AG04449 (cell line): ENCODE measurements around the gene KYAT1.

ENCODE experiments used
- CTCF ChIA-PET: fragments of 350-600 bp; formaldehyde crosslinking; extraction: SDS; loops from one replicate; lab custom pipeline; 2021; ENCODE audit warnings: antibody characterized with exemption; lab: Yijun Ruan, JAX
- POLR2A ChIA-PET: fragments of 400-600, 350-600 bp; formaldehyde crosslinking; extraction: SDS; loops from one replicate; lab custom pipeline; 2020; ENCODE audit warnings: antibody characterized with exemption, inconsistent platforms; lab: Yijun Ruan, JAX
- DNase-seq: peaks from one replicate; pipeline ENCODE4 v3.0.0-alpha.2; 2010; ENCODE audit warnings: low read depth, low spot score
- H3K4me3 ChIP-seq: 2 replicates; pipeline ENCODE4 v1.5.1; 2011; ENCODE audit warnings: low read depth, mild to moderate bottlenecking, control low read depth, low read length
- TF ChIP-seq, protein P1 (sequence below): IDR thresholded peaks from one replicate; pipeline ENCODE4 v1.5.1; 2011; ENCODE audit warnings: mild to moderate bottlenecking, moderate library complexity, low read length, control low read depth, inconsistent platforms; ENCODE audit not compliant: insufficient read depth; ENCODE audit errors: missing control alignments

KYAT1 gene

DNA sequence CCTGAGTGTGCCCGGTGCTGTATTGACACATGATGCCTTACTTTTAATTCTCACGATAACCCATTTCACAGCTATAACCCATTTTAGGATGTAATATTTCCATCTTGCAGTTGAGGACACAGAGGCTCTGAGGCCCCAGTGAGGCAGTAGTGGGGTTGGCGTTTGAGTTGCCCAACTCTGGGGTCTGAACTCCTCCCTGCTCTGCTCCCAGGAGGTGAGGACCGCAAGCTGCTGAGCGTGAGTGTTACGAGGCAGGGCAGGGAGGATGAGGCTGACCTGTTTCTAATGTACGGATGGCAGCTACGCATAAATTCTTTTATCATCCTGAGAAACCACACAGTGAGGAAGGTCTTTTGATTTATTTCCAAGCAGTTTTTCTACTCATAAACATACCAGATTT lies 11.6 kb upstream of the KYAT1 start:
- POLR2A ChIA-PET, result no interaction called here
- CTCF ChIA-PET, result interaction anchor here (1.0 to 4.0 kb wide), 2 partner anchors 15 to 34 kb away, joined by 4 to 24 read pairs; no protein-coding TSS in a partner anchor
- TF ChIP-seq, protein P1, sequence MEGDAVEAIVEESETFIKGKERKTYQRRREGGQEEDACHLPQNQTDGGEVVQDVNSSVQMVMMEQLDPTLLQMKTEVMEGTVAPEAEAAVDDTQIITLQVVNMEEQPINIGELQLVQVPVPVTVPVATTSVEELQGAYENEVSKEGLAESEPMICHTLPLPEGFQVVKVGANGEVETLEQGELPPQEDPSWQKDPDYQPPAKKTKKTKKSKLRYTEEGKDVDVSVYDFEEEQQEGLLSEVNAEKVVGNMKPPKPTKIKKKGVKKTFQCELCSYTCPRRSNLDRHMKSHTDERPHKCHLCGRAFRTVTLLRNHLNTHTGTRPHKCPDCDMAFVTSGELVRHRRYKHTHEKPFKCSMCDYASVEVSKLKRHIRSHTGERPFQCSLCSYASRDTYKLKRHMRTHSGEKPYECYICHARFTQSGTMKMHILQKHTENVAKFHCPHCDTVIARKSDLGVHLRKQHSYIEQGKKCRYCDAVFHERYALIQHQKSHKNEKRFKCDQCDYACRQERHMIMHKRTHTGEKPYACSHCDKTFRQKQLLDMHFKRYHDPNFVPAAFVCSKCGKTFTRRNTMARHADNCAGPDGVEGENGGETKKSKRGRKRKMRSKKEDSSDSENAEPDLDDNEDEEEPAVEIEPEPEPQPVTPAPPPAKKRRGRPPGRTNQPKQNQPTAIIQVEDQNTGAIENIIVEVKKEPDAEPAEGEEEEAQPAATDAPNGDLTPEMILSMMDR, result no peak
- no peak for DNase-seq
- H3K4me3 ChIP-seq, result no peak overlapping the region

DNA sequence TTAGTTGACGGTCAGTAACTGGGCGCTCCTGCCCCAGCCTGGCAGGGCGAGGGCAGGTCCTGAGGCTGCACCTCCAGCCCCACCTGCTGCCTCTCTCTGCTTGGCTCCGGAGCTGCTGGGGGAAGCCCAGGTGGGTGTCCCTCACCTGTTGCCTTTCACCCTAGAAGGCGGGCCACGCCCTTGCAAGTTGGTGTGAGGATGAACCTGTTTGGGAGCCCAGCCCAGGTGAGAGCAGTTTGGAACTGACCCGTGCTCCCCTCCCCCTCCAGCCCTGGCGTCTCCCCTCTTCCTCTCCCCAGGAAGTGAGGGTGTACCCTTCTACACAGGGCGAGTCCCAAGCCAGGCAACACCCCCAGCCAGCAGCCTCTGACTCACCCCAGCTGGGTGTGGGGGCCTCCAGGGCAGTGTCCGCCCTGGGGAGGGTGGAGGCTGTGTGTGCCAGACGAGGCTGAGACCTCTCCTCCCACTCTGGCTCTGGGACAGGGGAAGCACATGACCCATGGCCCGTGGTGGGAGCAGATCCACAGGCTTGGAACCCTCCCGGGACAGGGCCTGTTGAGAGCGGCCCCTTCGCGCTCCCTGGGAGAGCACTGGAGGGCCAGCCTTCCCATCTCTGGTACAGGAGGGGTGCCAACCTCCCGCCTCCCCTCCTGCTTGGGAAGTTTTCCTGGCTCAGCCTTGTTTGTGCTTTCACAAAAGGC lies 10.6 kb upstream of the KYAT1 start:
- TF ChIP-seq, protein P1, result no peak
- no peak for DNase-seq
- ChIA-PET POLR2A (interaction anchor here (0.6 kb wide), 1 partner anchor 8 kb away, joined by 3 read pairs; no protein-coding TSS in a partner anchor), CTCF (interaction anchor here (4.0 kb wide), 1 partner anchor 35 kb away, joined by 24 read pairs; no protein-coding TSS in a partner anchor)
- no peak overlapping the region for H3K4me3 ChIP-seq

DNA sequence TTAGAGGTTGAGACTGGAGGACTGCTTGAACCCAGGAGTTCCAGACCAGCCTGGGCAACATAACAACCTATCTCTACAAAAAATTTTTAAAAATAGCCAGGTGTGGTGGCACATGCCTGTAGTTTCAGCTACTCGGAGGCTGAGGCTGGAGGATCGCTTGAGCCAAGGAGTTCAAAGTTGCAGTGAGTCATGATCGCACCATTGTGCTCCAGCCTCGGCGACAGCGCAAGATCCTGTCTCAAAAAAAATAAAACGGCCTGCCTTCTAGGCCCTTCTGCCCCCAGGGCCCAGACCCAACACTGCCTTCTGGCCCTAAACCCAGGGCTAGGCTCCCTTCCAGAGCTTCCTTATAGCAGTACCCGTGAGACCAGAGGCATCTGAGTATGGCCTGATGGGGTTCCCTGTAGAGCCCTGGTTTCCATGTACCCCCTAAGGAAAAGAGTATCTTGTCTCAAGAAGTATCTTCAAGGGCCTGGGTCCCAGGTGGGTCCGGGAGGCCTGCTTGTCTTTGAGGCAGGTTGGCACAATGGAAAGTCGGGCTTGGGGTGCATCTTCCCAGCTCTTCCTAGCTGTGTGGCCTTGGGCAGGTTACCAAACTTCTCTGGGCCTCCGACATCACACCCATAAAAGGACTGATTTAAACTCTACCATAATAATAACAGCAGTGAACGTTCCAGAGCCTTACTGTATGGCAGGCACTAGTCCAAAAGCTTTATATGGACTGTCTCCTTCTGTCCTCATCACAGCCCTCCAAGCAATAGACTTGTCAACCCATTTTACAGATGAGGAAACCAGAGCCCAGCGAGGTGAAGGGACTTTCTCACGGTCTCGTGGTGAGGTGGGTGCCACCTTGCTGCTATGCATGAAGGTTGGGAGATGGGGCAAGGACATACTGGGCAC lies 9.8 kb upstream of the KYAT1 start:
- no peak for DNase-seq
- no peak overlapping the region for H3K4me3 ChIP-seq
- POLR2A ChIA-PET, result no interaction called here
- CTCF ChIA-PET, result interaction anchor here (0.8 to 4.0 kb wide), 2 partner anchors 29 to 36 kb away, joined by 3 to 24 read pairs; partner anchors contain the start of gene PHYHD1
- TF ChIP-seq, protein P1, result no peak

DNA sequence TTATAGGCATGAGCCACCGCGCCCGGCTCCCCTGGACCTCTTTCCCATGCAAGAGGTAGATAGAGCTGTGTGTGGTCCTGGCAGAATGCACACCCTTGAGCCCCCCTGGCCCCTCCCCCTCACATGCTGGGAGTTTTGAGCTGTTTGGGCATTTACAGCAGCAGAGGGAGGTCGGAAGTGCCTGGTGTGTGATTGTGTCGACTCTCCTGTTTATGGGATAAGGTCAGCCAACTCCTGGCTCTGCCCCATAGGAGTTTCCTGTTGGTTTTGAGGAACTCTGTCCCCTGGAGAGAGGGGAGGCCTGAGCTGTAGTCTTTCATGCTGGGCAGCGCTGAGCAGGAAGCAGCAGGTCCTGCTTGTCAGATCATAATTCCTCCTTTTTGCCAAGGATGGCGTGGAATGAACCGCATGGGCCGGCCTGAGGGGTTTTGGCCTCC lies 6.2 kb upstream of the KYAT1 start:
- ChIA-PET CTCF (interaction anchor here (3.5 kb wide), 1 partner anchor 40 kb away, joined by 19 read pairs; no protein-coding TSS in a partner anchor), POLR2A (no interaction called here)

DNA sequence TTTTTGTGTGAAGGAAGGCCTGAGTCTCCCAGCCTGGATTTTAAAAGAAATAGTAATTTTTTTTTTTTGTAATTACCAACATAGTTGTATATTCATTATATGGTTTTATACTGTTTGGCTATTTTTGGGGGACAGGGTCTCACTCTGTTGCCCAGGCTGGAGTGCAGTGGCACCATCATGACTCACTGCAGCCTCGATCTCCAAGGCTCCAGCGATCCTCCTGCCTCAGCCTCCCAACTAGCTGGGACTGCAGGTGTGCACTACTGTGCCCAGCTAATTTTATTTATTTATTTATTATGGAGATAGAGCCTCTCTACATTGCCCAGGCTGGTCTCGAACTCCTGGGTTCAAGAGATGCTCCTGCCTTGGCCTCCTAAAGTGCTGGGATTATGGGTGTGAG lies 5.3 kb upstream of the KYAT1 start:
- H3K4me3 ChIP-seq, result no peak overlapping the region
- DNase-seq, result no peak
- ChIA-PET CTCF (interaction anchor here (1.1 to 3.5 kb wide), 2 partner anchors 41 to 69 kb away, joined by 3 to 19 read pairs; partner anchors contain the start of gene ENDOG), POLR2A (no interaction called here)
- TF ChIP-seq, protein P1, result no peak

More for the DNA sequence above, 6.2 kb upstream of the KYAT1 start:
- DNase-seq, result no peak
- TF ChIP-seq, protein P1, result no peak
- no peak overlapping the region for H3K4me3 ChIP-seq
